Measurements from ENCODE around the gene NR6A1.

- TF ChIP-seq POLR2A (IDR thresholded peaks at IDR 0.05): no peak
- no peak for TF ChIP-seq CTCF (IDR thresholded peaks at IDR 0.05)
These were observed 21.3 kb downstream of the NR6A1 start for GRCh38 chr9:124749781-124750180.
